GM12872 (cell line): Measurements from ENCODE around the gene ZFR2.

Experiments
- TF ChIP-seq, protein P1 (sequence below): IDR thresholded peaks from 3 replicates; pipeline ENCODE4 v1.5.1; 2011; ENCODE audit warnings: low read depth, mild to moderate bottlenecking, low read length, moderate library complexity; ENCODE audit not compliant: insufficient read depth

The ZFR2 gene

DNA sequence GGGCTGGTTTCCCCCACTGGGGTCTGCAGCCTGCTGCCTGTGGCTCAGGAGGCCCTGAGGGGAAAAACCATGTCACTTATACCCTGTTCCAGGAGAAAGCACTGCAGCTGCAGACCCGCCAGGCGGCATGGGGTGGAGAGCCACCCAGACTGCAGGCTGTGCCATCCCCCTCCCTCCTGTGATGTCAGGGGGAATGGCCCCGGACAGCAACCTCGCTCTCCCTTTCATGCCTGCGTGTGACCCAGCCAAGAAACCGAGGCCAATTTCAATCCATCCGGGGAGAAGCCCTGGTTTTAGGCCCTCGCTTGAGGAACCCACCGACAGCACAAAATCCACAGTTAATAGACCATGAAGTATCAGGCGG is 45.5 kb downstream of the ZFR2 start:
- TF ChIP-seq, protein P1, sequence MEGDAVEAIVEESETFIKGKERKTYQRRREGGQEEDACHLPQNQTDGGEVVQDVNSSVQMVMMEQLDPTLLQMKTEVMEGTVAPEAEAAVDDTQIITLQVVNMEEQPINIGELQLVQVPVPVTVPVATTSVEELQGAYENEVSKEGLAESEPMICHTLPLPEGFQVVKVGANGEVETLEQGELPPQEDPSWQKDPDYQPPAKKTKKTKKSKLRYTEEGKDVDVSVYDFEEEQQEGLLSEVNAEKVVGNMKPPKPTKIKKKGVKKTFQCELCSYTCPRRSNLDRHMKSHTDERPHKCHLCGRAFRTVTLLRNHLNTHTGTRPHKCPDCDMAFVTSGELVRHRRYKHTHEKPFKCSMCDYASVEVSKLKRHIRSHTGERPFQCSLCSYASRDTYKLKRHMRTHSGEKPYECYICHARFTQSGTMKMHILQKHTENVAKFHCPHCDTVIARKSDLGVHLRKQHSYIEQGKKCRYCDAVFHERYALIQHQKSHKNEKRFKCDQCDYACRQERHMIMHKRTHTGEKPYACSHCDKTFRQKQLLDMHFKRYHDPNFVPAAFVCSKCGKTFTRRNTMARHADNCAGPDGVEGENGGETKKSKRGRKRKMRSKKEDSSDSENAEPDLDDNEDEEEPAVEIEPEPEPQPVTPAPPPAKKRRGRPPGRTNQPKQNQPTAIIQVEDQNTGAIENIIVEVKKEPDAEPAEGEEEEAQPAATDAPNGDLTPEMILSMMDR: no peak

- TF ChIP-seq, protein P1: no peak
These were observed 46.0 kb downstream of the ZFR2 start for GRCh38 chr19:3822683-3823349.

DNA sequence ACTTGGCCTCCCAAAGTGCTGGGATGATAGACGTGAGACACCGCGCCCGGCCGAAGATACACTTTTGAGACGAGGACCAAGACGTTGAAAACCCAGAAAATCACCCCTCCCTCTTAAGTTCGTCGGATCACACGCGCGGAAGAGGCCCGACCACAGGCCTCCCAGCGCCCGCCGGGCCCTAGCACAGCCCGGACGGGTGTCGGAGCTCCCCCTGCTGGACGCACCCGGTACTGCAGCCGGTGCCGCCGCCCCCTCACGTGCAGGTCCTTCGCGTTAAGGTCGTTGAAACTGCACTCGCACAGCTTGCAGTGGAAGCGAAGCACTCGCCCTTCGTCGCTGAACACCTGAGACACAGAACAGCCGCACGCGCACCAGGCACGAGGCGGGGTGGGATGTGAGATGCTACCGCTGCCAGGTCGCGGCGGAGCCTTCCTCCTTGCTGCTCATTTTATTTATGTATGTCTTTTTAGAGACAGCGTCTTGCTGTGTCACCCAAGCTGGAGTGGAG is 46.9 kb downstream of the ZFR2 start:
- TF ChIP-seq, protein P1: peak; percentile 98

DNA sequence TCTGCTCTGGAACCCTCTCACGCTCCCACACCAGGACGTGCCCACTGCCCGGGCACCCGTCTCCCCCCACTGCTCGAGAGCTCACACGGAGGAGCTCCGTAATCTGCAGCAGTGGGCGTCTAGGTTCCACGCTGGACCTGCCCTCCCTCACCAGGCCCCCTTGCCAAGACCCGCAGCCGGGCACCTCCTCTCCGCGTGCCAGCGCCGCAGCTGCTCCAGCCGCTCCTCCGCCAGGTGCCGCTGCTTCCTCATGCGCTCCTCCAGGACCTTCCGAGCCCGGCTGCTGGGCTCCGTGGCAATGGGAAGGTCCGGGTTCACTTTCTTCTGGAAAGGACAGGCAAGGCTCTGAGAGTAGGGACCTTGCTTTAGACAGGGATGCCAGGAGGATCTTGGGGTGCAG is 47.7 kb downstream of the ZFR2 start:
- TF ChIP-seq, protein P1: no peak

- TF ChIP-seq, protein P1: no peak
These were observed 48.8 kb downstream of the ZFR2 start for GRCh38 chr19:3819989-3820388.

DNA sequence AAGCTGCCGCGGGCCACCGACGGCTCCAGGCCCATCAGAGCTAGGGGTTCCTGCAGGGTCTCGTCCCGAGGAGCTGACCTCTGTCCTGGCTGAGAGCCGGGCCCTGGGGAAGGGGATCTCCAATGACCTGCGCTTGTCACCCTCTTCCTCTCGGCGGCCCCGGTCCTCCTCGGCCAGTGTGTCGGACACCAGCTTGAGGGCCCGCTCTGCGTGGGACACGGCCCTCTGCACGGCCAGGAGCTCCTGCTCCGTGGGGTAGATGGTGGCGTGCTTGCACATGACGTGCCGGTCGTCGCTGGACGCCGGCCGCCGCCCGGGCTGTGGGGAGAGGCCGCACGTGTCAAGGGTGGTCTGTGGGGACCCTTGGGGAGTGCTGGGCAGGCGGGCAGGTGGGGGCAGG is 49.9 kb downstream of the ZFR2 start:
- TF ChIP-seq, protein P1: no peak

- TF ChIP-seq, protein P1: no peak
These were observed 50.4 kb downstream of the ZFR2 start for GRCh38 chr19:3818466-3818865.
